Measurements from ENCODE around the gene MECR. TPM values are rescaled to one million over a fixed set of nuclear protein-coding genes. Genes with fewer than 3 reads are reported as not detected.

Gene MECR
- total RNA-seq, 1 donor from 2014 or later, result 11.7 TPM

DNA sequence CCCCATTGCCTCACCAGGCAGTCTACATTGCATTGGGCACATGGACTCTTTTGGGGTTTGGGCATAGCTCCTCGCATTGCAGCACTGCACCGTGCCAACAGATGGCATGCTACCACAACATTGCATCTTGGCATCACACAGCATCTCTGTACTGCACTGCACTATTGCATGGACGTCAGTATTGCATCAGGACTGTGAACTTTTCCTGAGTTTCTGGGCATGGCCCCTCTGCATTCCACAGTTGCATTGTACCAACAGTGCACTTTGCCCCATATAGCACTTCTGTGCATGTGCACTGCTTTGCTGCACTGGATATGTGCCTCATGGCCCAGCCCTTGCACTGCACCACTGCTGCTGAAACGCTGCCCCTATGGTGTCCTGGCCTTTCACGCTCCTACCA is 15.1 kb upstream of the MECR start:
- Mint-ChIP-seq H3K4me1 (peaks cover 48% of the 10 kb centered on the region), H3K4me3 (no peak overlapping the region), H3K27ac (peak overlapping the region; percentile 78), H3K36me3 (no peaks in the 10 kb centered on the region), H3K27me3 (ENCODE audit: insufficient read depth, low read depth) (peaks cover 2% of the 10 kb centered on the region), H3K9me3 (no peaks in the 10 kb centered on the region)
- H4K20me1 ChIP-seq (ENCODE audit: low read depth), result peaks cover 13% of the 10 kb centered on the region
- peaks cover 10% of the 10 kb centered on the region for H3F3A ChIP-seq (ENCODE audit: low read depth)
- H3K27me3 ChIP-seq, result no peaks in the 10 kb centered on the region
- no peak overlapping the region for H3K27ac ChIP-seq
- TF ChIP-seq EZH2 (IDR thresholded peaks at IDR 0.05) (no peak), EZH2phosphoT487 (IDR thresholded peaks at IDR 0.05) (no peak), CTCF (IDR thresholded peaks at IDR 0.05) (peak; percentile 60)
- DNase-seq (ENCODE audit: low spot score), result peak; percentile 50
- no peak overlapping the region for H2AFZ ChIP-seq (replicated peaks)
- no peak overlapping the region for H3K4me3 ChIP-seq
- no peak overlapping the region for H3K4me2 ChIP-seq
- no peaks in the 10 kb centered on the region for H3K9me3 ChIP-seq (ENCODE audit: low read depth)
- peaks cover 9% of the 10 kb centered on the region for H3K79me2 ChIP-seq (ENCODE audit: low read depth)
- H3K9ac ChIP-seq, result no peak overlapping the region
- H3K36me3 ChIP-seq, result no peaks in the 10 kb centered on the region
- H3K4me1 ChIP-seq, result peaks cover 32% of the 10 kb centered on the region

DNA sequence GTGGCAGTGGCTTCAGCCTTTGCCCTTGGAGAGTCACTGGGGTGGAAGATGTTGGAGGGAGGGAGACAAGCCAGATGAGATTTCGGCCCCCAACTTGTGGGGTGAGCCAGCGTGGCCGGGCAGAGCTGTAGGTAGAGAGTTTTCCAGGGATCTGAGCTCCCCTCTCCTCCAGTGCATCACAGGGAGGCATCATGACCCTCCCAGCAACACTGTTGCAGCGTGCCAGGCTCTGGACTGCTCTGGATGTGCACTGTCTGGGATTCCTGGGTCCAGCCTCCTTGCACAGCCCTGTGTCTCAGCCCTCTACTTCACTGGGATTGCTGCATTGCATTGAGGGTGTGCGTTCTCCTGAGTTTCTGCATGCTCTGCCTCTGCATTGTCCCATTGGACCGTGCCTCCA is 14.5 kb upstream of the MECR start:
- peaks cover 10% of the 10 kb centered on the region for H3F3A ChIP-seq (ENCODE audit: low read depth)
- Mint-ChIP-seq H3K27me3 (ENCODE audit: insufficient read depth, low read depth) (peaks cover 4% of the 10 kb centered on the region), H3K4me3 (no peak overlapping the region), H3K27ac (no peak overlapping the region), H3K36me3 (no peaks in the 10 kb centered on the region), H3K9me3 (no peaks in the 10 kb centered on the region), H3K4me1 (peaks cover 45% of the 10 kb centered on the region)
- no peak for DNase-seq (ENCODE audit: low spot score)
- H3K4me1 ChIP-seq, result peaks cover 32% of the 10 kb centered on the region
- no peaks in the 10 kb centered on the region for H3K27me3 ChIP-seq
- H2AFZ ChIP-seq (replicated peaks), result no peak overlapping the region
- no peak overlapping the region for H3K4me3 ChIP-seq
- no peak for TF ChIP-seq EZH2phosphoT487 (IDR thresholded peaks at IDR 0.05)
- TF ChIP-seq CTCF (IDR thresholded peaks at IDR 0.05), result no peak
- no peak for TF ChIP-seq EZH2 (IDR thresholded peaks at IDR 0.05)
- H3K79me2 ChIP-seq (ENCODE audit: low read depth), result peaks cover 6% of the 10 kb centered on the region
- H3K9ac ChIP-seq, result no peak overlapping the region
- H4K20me1 ChIP-seq (ENCODE audit: low read depth), result peaks cover 8% of the 10 kb centered on the region
- no peak overlapping the region for H3K4me2 ChIP-seq
- no peaks in the 10 kb centered on the region for H3K9me3 ChIP-seq (ENCODE audit: low read depth)
- H3K36me3 ChIP-seq, result no peaks in the 10 kb centered on the region
- no peak overlapping the region for H3K27ac ChIP-seq

- peaks cover 41% of the 10 kb centered on the region for H3K4me1 Mint-ChIP-seq
- no peak overlapping the region for H3K9ac ChIP-seq
- H3K4me2 ChIP-seq, result no peak overlapping the region
- H3K36me3 ChIP-seq, result no peaks in the 10 kb centered on the region
- H3K27ac Mint-ChIP-seq, result no peak overlapping the region
- peaks cover 13% of the 10 kb centered on the region for H3F3A ChIP-seq (ENCODE audit: low read depth)
- no peak for TF ChIP-seq CTCF (IDR thresholded peaks at IDR 0.05)
- TF ChIP-seq EZH2phosphoT487 (IDR thresholded peaks at IDR 0.05), result no peak
- TF ChIP-seq EZH2 (IDR thresholded peaks at IDR 0.05), result no peak
- H3K4me3 Mint-ChIP-seq, result no peak overlapping the region
- H3K27me3 ChIP-seq, result peaks cover 13% of the 10 kb centered on the region
- no peaks in the 10 kb centered on the region for H3K9me3 ChIP-seq (ENCODE audit: low read depth)
- no peak for DNase-seq (ENCODE audit: low spot score)
- H3K27me3 Mint-ChIP-seq (ENCODE audit: insufficient read depth, low read depth), result peaks cover 13% of the 10 kb centered on the region
- H4K20me1 ChIP-seq (ENCODE audit: low read depth), result peaks cover 7% of the 10 kb centered on the region
- H3K79me2 ChIP-seq (ENCODE audit: low read depth), result peaks cover 6% of the 10 kb centered on the region
- peaks cover 31% of the 10 kb centered on the region for H3K4me1 ChIP-seq
- no peak overlapping the region for H2AFZ ChIP-seq (replicated peaks)
- no peak overlapping the region for H3K4me3 ChIP-seq
- no peaks in the 10 kb centered on the region for H3K36me3 Mint-ChIP-seq
- no peak overlapping the region for H3K27ac ChIP-seq
- no peaks in the 10 kb centered on the region for H3K9me3 Mint-ChIP-seq
These were observed 13.1 kb upstream of the MECR start for GRCh38 chr1:29243871-29244200.

Measured in neural progenitor cell (in vitro differentiated cells).